Stimulated activated naive B cell treated with anti-CD40 and anti-IgM and Interleukin-4, amounts not matched to agents 10 μg/mL and 1 μg/mL and 100 μg/mL, for 72 hours (primary cell): ENCODE measurements around the gene GPR15.

Experiments used
- ATAC-seq, 2 donors: fragments of 150-1000 bp; cut with Tn5 transposase; replicated peaks; 2 replicates each; pipeline ENCODE4 v1.10.0; 2021; ENCODE audit warnings: moderate library complexity in 1 of 2
- DNase-seq: peaks from one replicate; pipeline ENCODE4 v3.0.0; 2021
- H3K27ac Mint-ChIP-seq: one replicate; pipeline ENCODE4 v1.8.0; 2022; ENCODE audit warnings: mild to moderate bottlenecking, mixed read lengths
- H3K27me3 Mint-ChIP-seq, 2 donors: one replicate each; pipeline ENCODE4 v1.8.0; 2022; ENCODE audit warnings: mixed read lengths in 2 of 2
- H3K36me3 Mint-ChIP-seq, 2 donors: one replicate each; pipeline ENCODE4 v1.8.0; 2022; ENCODE audit warnings: mixed read lengths in 2 of 2, mild to moderate bottlenecking in 1 of 2
- H3K4me1 Mint-ChIP-seq, 2 donors: one replicate each; pipeline ENCODE4 v1.8.0; 2022; ENCODE audit warnings: mixed read lengths in 2 of 2, mild to moderate bottlenecking in 1 of 2
- H3K4me3 Mint-ChIP-seq, 2 donors: one replicate each; pipeline ENCODE4 v1.8.0; 2022; ENCODE audit warnings: mild to moderate bottlenecking in 2 of 2, mixed read lengths in 2 of 2, moderate library complexity in 1 of 2
- H3K9me3 Mint-ChIP-seq, 2 donors: one replicate each; pipeline ENCODE4 v1.8.0; 2022; ENCODE audit warnings: mixed read lengths in 2 of 2, mild to moderate bottlenecking in 1 of 2

Gene GPR15

DNA sequence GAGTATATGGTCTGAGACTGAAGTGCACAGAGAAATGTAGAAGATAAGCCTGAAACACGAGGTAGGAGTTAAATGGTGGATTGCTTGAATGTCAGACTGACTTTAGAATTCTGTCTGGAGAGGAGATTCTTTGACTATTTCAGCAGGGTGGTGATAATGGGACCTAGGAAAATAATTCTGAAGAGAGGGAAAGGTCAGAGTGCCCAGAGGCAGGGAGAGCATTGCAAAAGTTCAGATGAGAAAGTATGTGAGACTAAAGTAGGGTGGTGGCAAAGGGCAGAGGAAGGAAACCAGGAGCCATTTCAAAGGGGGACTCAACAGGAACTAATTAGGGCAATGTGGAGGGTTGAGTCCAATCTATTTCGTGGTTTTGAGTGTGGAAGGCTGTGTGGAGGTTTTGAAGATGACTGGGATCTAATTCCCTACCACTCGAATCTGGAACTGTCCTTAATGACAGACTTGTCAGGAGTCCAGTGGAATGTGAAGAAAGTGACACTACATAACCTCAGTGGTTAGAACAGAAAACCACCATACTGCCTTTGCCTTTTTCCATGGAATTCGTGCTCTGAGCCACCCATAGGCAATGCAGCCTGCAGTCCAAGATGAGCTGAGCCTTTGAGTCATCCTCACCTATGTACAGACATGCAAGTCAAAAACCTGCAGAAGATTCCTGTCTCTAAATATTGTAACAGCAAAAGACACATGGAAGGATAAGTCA lies 45.6 kb downstream of the GPR15 start:
- peaks cover 2 to 6% of the 10 kb centered on the region in 2 donors for H3K4me1 Mint-ChIP-seq
- H3K36me3 Mint-ChIP-seq = peaks cover 19 to 33% of the 10 kb centered on the region in 2 donors
- ATAC-seq = no peak
- no peak for DNase-seq
- H3K9me3 Mint-ChIP-seq = no peaks in the 10 kb centered on the region
- no peak overlapping the region for H3K4me3 Mint-ChIP-seq
- H3K27ac Mint-ChIP-seq = no peak overlapping the region
- H3K27me3 Mint-ChIP-seq = no peaks in the 10 kb centered on the region

DNA sequence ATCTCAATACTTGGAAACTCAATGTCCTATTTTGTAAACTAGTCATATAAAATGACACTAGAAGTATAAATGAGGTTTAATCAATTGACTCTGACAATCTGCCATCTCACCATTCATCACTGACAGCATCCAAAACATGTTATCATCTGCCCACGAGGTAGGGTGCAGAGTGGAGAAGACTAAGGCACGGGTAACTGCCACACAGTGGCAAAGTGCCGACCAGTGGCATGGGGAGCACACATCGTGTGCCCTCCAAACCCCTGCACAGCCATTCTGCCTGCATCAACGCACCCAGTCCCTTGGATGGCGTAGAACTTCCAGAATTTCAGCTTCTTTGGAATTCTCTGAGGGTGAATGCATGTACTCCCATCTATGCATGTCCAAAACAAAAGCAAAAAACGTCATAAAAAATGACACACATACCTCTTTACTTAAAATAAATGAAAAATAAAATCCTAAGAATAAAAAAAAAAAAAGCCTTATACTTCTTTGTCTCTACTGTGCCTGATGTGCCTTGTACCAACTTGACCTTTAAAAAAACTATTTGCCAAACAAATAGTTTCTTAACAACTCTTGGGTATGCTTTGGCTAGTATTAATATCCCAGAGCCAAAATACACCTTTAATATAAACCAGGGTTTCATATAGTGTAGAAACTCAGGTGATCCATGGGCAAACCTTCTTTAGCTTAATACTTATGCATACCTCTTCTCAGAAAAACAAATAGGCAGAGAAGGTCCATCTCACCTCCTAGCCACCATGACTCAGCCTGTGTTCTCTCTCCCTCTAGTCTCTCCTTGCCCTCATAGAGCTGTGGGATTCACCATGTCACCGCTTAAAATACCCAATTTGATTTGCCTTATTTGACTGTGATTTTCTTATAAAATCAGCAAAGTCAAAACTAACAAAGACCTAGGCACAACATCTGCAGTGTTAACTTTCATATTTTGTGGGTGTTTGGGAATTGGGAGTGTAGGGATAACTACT lies 48.9 kb downstream of the GPR15 start:
- no peak for DNase-seq
- Mint-ChIP-seq H3K4me3 (no peak overlapping the region), H3K36me3 (peaks cover 23 to 48% of the 10 kb centered on the region in 2 donors), H3K9me3 (no peaks in the 10 kb centered on the region), H3K27ac (no peak overlapping the region), H3K4me1 (peaks cover 0 to 5% of the 10 kb centered on the region in 2 donors), H3K27me3 (no peaks in the 10 kb centered on the region)
- no peak for ATAC-seq

DNA sequence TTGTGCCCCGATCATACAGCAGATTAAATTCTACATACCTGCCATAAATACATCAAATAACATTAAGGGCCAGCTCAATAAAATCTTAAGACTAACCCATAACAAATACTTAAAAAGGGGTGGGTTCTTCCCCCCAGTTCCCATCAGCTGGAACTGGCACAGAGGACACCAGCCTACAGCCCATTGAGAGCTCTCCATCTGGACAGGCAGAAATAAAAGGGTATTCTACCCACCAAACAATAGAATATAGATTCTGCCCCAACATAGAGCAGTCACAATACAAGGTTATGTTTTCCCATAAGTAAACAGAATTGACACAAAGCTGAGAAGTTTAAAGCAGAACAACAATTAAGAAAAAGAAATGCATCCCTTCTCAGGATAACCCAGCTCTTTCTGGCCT lies 49.7 kb downstream of the GPR15 start:
- no peak overlapping the region for H3K4me3 Mint-ChIP-seq
- H3K4me1 Mint-ChIP-seq = peaks cover 0 to 5% of the 10 kb centered on the region in 2 donors
- H3K27me3 Mint-ChIP-seq = no peaks in the 10 kb centered on the region
- no peaks in the 10 kb centered on the region for H3K9me3 Mint-ChIP-seq
- ATAC-seq (no peak), DNase-seq (no peak)
- H3K27ac Mint-ChIP-seq = no peak overlapping the region
- H3K36me3 Mint-ChIP-seq = peaks cover 20 to 48% of the 10 kb centered on the region in 2 donors

DNA sequence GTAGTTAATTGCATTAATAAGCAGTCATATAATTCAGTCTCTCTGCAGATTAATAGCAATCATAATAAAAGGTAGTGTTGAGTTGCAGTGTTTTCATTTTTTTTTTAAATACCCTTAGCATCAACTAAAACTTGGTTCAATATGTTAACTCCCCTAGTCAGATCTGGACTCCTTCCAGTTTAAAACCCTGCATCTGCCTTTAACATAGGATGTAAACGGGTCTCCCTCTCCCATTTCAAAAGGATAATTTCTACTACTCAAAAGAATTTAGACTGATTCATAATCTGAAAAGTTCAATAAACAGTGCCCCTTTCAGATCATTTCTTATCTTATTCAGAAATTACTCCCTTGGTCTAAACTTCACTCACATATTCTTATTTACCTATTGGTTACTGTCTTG lies 50.3 kb downstream of the GPR15 start:
- Mint-ChIP-seq H3K9me3 (no peaks in the 10 kb centered on the region), H3K4me3 (no peak overlapping the region), H3K27me3 (no peaks in the 10 kb centered on the region), H3K27ac (no peak overlapping the region), H3K4me1 (peaks cover 0 to 5% of the 10 kb centered on the region in 2 donors), H3K36me3 (peaks cover 18 to 43% of the 10 kb centered on the region in 2 donors)
- no peak for DNase-seq
- no peak for ATAC-seq

DNA sequence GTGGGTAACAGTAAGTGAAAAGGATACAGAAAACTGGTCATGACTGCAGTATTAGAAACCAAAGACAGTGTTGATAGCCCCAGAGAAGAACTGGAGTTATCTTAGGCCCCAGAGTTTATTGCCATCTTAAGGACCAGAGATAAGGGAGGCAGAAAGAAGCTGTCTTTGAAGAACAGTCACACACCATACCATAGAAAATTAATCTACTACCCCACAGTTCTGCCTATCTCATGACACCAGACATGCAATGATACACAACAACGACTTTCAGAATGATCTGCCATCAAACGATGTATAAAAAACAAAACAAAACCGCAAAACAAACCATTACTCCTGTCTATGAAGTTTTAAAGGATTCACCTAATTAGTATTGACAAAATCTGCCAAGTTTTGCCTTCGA lies 52.0 kb downstream of the GPR15 start:
- Mint-ChIP-seq H3K27me3 (no peaks in the 10 kb centered on the region), H3K36me3 (peaks cover 14 to 34% of the 10 kb centered on the region in 2 donors), H3K4me3 (no peak overlapping the region), H3K9me3 (no peaks in the 10 kb centered on the region), H3K4me1 (peaks cover 0 to 5% of the 10 kb centered on the region in 2 donors), H3K27ac (no peak overlapping the region)
- no peak for DNase-seq
- no peak for ATAC-seq
